Mesothelial cell of epicardium (in vitro differentiated cells): ENCODE results near the gene DDO. TPM values are rescaled to one million over a fixed set of nuclear protein-coding genes. Genes with fewer than 3 reads are reported as not detected.
A peak's percentile ranks its signal among the peaks of the same experiment; 100 is the strongest.

Experiments used
- DNase-seq, 2 experiments: peaks; one replicate each; pipeline ENCODE4 v3.0.0; 2021; ENCODE audit warnings: low spot score in 2 of 2; ENCODE audit not compliant: unreplicated experiment in 2 of 2
- H3K27ac Mint-ChIP-seq: 2 replicates; pipeline ENCODE4 v1.8.0; 2021; ENCODE audit warnings: mixed read lengths
- H3K27me3 Mint-ChIP-seq: 2 replicates; pipeline ENCODE4 v1.8.0; 2021; ENCODE audit warnings: low read depth, mixed read lengths
- H3K36me3 Mint-ChIP-seq: 2 replicates; pipeline ENCODE4 v1.8.0; 2021; ENCODE audit warnings: mixed read lengths
- H3K4me1 Mint-ChIP-seq: 2 replicates; pipeline ENCODE4 v1.8.0; 2021; ENCODE audit warnings: mixed read lengths
- H3K4me3 Mint-ChIP-seq: 2 replicates; pipeline ENCODE4 v1.8.0; 2021; ENCODE audit warnings: mild to moderate bottlenecking, moderate library complexity, mixed read lengths
- H3K9me3 Mint-ChIP-seq: 2 replicates; pipeline ENCODE4 v1.8.0; 2021; ENCODE audit warnings: mixed read lengths
- CTCF ChIP-seq: fragments of 200-600 bp; sonication (generic); IDR thresholded peaks from one replicate; pipeline ENCODE4 v1.5.0; 2021; ENCODE audit warnings: antibody characterized with exemption; ENCODE audit not compliant: unreplicated experiment
- total RNA-seq: library from RNA; stranded (reverse); gene quantifications from 3 replicates; pipeline ENCODE4 v1.2.1, GENCODE V29; 2021

The DDO gene
- total RNA-seq, 1 donor from 2014 or later = not detected

GRCh38 chr6:110428153-110428552 lies 12.8 kb upstream of the DDO start:
- no peaks in the 10 kb centered on the region for H3K9me3 Mint-ChIP-seq

GRCh38 chr6:110425816-110426215 lies 10.4 kb upstream of the DDO start:
- TF ChIP-seq CTCF = no peak

More at GRCh38 chr6:110428153-110428552, 12.8 kb upstream of the DDO start:
- Mint-ChIP-seq H3K4me3 (no peak overlapping the region), H3K27ac (no peak overlapping the region), H3K4me1 (peaks cover 10% of the 10 kb centered on the region), H3K36me3 (no peaks in the 10 kb centered on the region), H3K27me3 (peaks cover 38% of the 10 kb centered on the region)
- no peak for DNase-seq
- TF ChIP-seq CTCF = no peak

GRCh38 chr6:110422444-110422822 lies 7.1 kb upstream of the DDO start:
- no peak for DNase-seq
- peaks cover 33% of the 10 kb centered on the region for H3K27me3 Mint-ChIP-seq
- no peak for TF ChIP-seq CTCF
- no peak overlapping the region for H3K27ac Mint-ChIP-seq
- no peaks in the 10 kb centered on the region for H3K36me3 Mint-ChIP-seq
- H3K4me1 Mint-ChIP-seq = peaks cover 10% of the 10 kb centered on the region
- H3K9me3 Mint-ChIP-seq = peaks cover 8% of the 10 kb centered on the region
- no peak overlapping the region for H3K4me3 Mint-ChIP-seq

More at GRCh38 chr6:110425816-110426215, 10.4 kb upstream of the DDO start:
- peaks cover 10% of the 10 kb centered on the region for H3K4me1 Mint-ChIP-seq
- H3K9me3 Mint-ChIP-seq = peaks cover 8% of the 10 kb centered on the region
- peaks cover 41% of the 10 kb centered on the region for H3K27me3 Mint-ChIP-seq
- H3K27ac Mint-ChIP-seq = peak overlapping the region; percentile 27
- no peaks in the 10 kb centered on the region for H3K36me3 Mint-ChIP-seq
- no peak for DNase-seq
- H3K4me3 Mint-ChIP-seq = no peak overlapping the region

GRCh38 chr6:110421749-110422443 lies 6.5 kb upstream of the DDO start:
- Mint-ChIP-seq H3K4me1 (peaks cover 10% of the 10 kb centered on the region), H3K27ac (no peak overlapping the region), H3K27me3 (peaks cover 33% of the 10 kb centered on the region), H3K36me3 (no peaks in the 10 kb centered on the region), H3K4me3 (no peak overlapping the region), H3K9me3 (peaks cover 8% of the 10 kb centered on the region)
- no peak for DNase-seq
- no peak for TF ChIP-seq CTCF

- peaks cover 20% of the 10 kb centered on the region for H3K27me3 Mint-ChIP-seq
- H3K27ac Mint-ChIP-seq = no peak overlapping the region
- no peak overlapping the region for H3K4me3 Mint-ChIP-seq
- no peaks in the 10 kb centered on the region for H3K36me3 Mint-ChIP-seq
- no peak for TF ChIP-seq CTCF
- peaks cover 8% of the 10 kb centered on the region for H3K9me3 Mint-ChIP-seq
- H3K4me1 Mint-ChIP-seq = peaks cover 3% of the 10 kb centered on the region
- no peak for DNase-seq
Measured at GRCh38 chr6:110419028-110419739, 3.8 kb upstream of the DDO start.
